ENCODE results near the gene DSTYK.

DNA sequence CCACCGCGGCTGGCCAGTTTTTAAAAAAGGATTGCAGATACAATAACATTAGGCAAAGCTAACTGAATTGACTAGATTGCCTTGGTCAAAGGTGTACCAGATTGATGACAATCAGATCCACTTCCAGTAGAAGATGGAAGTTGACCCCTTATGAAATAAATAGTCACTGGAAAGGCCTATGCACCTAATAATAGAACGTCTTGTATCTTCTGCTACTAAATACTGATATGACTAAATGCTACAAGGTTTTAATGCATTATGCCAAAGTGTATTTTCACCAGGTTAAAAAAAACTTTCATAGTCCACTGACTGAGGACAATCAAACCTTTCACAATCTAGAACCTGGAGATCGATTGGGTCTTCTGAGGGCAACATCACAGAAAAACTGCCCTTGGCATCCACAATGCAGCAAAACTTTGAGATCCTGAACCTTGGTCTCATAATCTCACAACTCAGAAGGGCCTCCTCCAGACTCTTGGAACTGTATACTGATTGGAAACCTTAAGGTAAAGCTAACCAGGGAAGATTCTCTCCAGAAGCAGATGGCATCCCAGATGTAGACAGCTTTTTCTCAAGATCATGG is 82.0 kb downstream of the DSTYK start:
- TF ChIP-seq, protein P1, sequence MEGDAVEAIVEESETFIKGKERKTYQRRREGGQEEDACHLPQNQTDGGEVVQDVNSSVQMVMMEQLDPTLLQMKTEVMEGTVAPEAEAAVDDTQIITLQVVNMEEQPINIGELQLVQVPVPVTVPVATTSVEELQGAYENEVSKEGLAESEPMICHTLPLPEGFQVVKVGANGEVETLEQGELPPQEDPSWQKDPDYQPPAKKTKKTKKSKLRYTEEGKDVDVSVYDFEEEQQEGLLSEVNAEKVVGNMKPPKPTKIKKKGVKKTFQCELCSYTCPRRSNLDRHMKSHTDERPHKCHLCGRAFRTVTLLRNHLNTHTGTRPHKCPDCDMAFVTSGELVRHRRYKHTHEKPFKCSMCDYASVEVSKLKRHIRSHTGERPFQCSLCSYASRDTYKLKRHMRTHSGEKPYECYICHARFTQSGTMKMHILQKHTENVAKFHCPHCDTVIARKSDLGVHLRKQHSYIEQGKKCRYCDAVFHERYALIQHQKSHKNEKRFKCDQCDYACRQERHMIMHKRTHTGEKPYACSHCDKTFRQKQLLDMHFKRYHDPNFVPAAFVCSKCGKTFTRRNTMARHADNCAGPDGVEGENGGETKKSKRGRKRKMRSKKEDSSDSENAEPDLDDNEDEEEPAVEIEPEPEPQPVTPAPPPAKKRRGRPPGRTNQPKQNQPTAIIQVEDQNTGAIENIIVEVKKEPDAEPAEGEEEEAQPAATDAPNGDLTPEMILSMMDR (conservative IDR thresholded peaks at IDR 0.05) = no peak
- TF ChIP-seq ZFX (IDR thresholded peaks at IDR 0.05) = no peak

Data from C4-2B (cell line).